Ishikawa (cell line): ENCODE measurements around the gene QSER1.

Experiments
- CEBPB ChIP-seq: IDR thresholded peaks from 2 replicates; pipeline ENCODE4 v1.6.1; 2012
- CREB1 ChIP-seq: IDR thresholded peaks from 2 replicates; pipeline ENCODE4 v1.6.1; 2012; ENCODE audit warnings: low read depth
- EGR1 ChIP-seq: IDR thresholded peaks from 2 replicates; pipeline ENCODE4 v1.6.1; 2012
- EP300 ChIP-seq: IDR thresholded peaks from 2 replicates; pipeline ENCODE4 v1.6.1; 2012; ENCODE audit warnings: borderline replicate concordance
- FOXM1 ChIP-seq: IDR thresholded peaks from 2 replicates; pipeline ENCODE4 v1.6.1; 2012; ENCODE audit warnings: low read depth, borderline replicate concordance
- NFIC ChIP-seq: IDR thresholded peaks from 2 replicates; pipeline ENCODE4 v1.6.1; 2012
- TAF1 ChIP-seq: IDR thresholded peaks from 2 replicates; pipeline ENCODE4 v1.6.1; 2012; ENCODE audit warnings: low read depth, mild to moderate bottlenecking
- TCF12 ChIP-seq: IDR thresholded peaks from 2 replicates; pipeline ENCODE4 v1.6.1; 2012; ENCODE audit warnings: low read depth
- YY1 ChIP-seq: IDR thresholded peaks from 2 replicates; pipeline ENCODE4 v1.6.1; 2012; ENCODE audit warnings: low read depth
- TF ChIP-seq, protein P1 (sequence below): IDR thresholded peaks from 2 replicates; pipeline ENCODE4 v1.6.1; 2012
- TF ChIP-seq, protein P2 (sequence below): IDR thresholded peaks from 2 replicates; pipeline ENCODE4 v1.6.1; 2012
- TF ChIP-seq, protein P3 (sequence below): IDR thresholded peaks from 2 replicates; pipeline ENCODE4 v1.6.1; 2012; ENCODE audit warnings: low read depth, mild to moderate bottlenecking

DNA sequence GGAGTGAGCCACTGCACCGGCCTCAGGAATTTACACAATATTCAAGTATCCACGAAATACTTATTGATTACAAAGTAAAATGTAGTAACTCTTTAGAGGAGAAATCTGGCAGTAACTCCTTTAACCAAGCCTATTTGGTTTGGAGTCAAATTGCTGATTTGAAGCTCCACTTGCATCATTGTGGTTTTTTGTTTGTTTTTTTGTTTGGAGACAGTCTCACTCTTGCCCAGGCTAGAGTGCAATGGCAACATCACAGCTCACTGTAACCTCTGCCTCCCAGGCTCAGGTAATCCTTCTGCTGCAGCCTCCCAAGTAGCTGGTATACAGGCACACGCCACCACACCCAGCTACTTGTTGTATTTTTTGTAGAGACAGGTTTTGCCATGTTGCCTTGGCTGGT, 6.4 kb upstream of the QSER1 start:
- no peak for TF ChIP-seq CEBPB
- no peak for TF ChIP-seq CREB1
- TF ChIP-seq EGR1 = no peak
- TF ChIP-seq, protein P1, sequence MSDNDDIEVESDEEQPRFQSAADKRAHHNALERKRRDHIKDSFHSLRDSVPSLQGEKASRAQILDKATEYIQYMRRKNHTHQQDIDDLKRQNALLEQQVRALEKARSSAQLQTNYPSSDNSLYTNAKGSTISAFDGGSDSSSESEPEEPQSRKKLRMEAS = no peak
- no peak for TF ChIP-seq NFIC
- TF ChIP-seq YY1 = no peak
- no peak for TF ChIP-seq TCF12
- TF ChIP-seq TAF1 = no peak
- TF ChIP-seq, protein P2, sequence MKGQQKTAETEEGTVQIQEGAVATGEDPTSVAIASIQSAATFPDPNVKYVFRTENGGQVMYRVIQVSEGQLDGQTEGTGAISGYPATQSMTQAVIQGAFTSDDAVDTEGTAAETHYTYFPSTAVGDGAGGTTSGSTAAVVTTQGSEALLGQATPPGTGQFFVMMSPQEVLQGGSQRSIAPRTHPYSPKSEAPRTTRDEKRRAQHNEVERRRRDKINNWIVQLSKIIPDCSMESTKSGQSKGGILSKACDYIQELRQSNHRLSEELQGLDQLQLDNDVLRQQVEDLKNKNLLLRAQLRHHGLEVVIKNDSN = no peak
- no peak for TF ChIP-seq EP300
- TF ChIP-seq, protein P3, sequence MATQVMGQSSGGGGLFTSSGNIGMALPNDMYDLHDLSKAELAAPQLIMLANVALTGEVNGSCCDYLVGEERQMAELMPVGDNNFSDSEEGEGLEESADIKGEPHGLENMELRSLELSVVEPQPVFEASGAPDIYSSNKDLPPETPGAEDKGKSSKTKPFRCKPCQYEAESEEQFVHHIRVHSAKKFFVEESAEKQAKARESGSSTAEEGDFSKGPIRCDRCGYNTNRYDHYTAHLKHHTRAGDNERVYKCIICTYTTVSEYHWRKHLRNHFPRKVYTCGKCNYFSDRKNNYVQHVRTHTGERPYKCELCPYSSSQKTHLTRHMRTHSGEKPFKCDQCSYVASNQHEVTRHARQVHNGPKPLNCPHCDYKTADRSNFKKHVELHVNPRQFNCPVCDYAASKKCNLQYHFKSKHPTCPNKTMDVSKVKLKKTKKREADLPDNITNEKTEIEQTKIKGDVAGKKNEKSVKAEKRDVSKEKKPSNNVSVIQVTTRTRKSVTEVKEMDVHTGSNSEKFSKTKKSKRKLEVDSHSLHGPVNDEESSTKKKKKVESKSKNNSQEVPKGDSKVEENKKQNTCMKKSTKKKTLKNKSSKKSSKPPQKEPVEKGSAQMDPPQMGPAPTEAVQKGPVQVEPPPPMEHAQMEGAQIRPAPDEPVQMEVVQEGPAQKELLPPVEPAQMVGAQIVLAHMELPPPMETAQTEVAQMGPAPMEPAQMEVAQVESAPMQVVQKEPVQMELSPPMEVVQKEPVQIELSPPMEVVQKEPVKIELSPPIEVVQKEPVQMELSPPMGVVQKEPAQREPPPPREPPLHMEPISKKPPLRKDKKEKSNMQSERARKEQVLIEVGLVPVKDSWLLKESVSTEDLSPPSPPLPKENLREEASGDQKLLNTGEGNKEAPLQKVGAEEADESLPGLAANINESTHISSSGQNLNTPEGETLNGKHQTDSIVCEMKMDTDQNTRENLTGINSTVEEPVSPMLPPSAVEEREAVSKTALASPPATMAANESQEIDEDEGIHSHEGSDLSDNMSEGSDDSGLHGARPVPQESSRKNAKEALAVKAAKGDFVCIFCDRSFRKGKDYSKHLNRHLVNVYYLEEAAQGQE = no peak
- TF ChIP-seq FOXM1 = no peak
